H1 (cell line): Measurements from ENCODE around the gene RPL13A. TPM values are rescaled to one million over a fixed set of nuclear protein-coding genes. Genes with fewer than 3 reads are reported as not detected.

Experiments used
- CTCF ChIA-PET: fragments of 300-600 bp; sonication (Branson Sonifier 250); formaldehyde crosslinking; loops from one replicate; lab custom pipeline; 2021; ENCODE audit not compliant: partially characterized antibody; lab: Charles Lee
- POLR2A ChIA-PET: fragments of 300-600 bp; sonication (Branson Sonifier 250); formaldehyde crosslinking; loops from one replicate; lab custom pipeline; 2021; ENCODE audit warnings: inconsistent platforms; ENCODE audit not compliant: partially characterized antibody; lab: Charles Lee
- DNase-seq, 2 experiments: peaks; one replicate each; pipeline versions ENCODE4 v3.0.0 to v3.0.0-alpha.2; 2010 to 2022; ENCODE audit warnings: low spot score in 2 of 2, low read depth in 1 of 2, mixed read lengths in 1 of 2
- FAIRE-seq: peaks from 2 replicates; lab custom pipeline; 2011; peaks lifted over from hg19 to GRCh38; lab: Jason Lieb, UNC
- H2AFZ ChIP-seq: 2 replicates; pipeline ENCODE4 v1.8.1; 2012; ENCODE audit warnings: low read length, inconsistent platforms
- H2AK5ac ChIP-seq: 2 replicates; pipeline ENCODE4 v1.6.1; 2013; ENCODE audit warnings: low read depth, low read length
- H2BK120ac ChIP-seq: replicated peaks from 2 replicates; pipeline ENCODE3; 2013; ENCODE audit warnings: low read depth, low read length, inconsistent platforms
- H2BK12ac ChIP-seq: 2 replicates; pipeline ENCODE4 v1.6.1; 2013; ENCODE audit warnings: low read depth, low read length
- H2BK15ac ChIP-seq: 2 replicates; pipeline ENCODE4 v1.6.1; 2013; ENCODE audit warnings: low read length
- H2BK20ac ChIP-seq: 2 replicates; pipeline ENCODE4 v1.6.1; 2013; ENCODE audit warnings: low read length
- H2BK5ac ChIP-seq: 2 replicates; pipeline ENCODE4 v1.6.1; 2013; ENCODE audit warnings: low read depth, low read length
- H3K14ac ChIP-seq: 2 replicates; pipeline ENCODE4 v1.6.1; 2013; ENCODE audit warnings: inconsistent platforms; ENCODE audit not compliant: insufficient read length
- H3K18ac ChIP-seq: 2 replicates; pipeline ENCODE4 v1.6.1; 2013; ENCODE audit warnings: low read length; ENCODE audit errors: extremely low read depth
- H3K23ac ChIP-seq: 2 replicates; pipeline ENCODE4 v1.6.1; 2013; ENCODE audit warnings: inconsistent platforms; ENCODE audit not compliant: insufficient read length
- H3K23me2 ChIP-seq: 2 replicates; pipeline ENCODE4 v1.6.1; 2013; ENCODE audit warnings: low read depth, low read length
- H3K27ac ChIP-seq: 2 replicates; pipeline ENCODE4 v1.6.1; 2011; ENCODE audit warnings: low read depth, low read length, inconsistent platforms
- H3K27me3 ChIP-seq, 4 experiments: replicated peaks in 1 of 4; 1 replicate in 1 of 4; 2 replicates in 3 of 4; pipeline versions ENCODE4 v1.6.1 to v1.8.1; 2011 to 2013; ENCODE audit warnings: low read length in 3 of 4, mild to moderate bottlenecking in 3 of 4, inconsistent platforms in 2 of 4, mixed read lengths in 2 of 4, moderate library complexity in 1 of 4; ENCODE audit not compliant: control insufficient read depth in 3 of 4, insufficient read depth in 3 of 4; ENCODE audit errors: extremely low read depth in 1 of 4
- H3K36me3 ChIP-seq, 4 experiments: 2 replicates each; pipeline versions ENCODE4 v1.6.1 to v1.8.1; 2011 to 2013; ENCODE audit warnings: mild to moderate bottlenecking in 4 of 4, low read length in 3 of 4, moderate library complexity in 2 of 4, control low read depth in 1 of 4, inconsistent platforms in 1 of 4; ENCODE audit not compliant: insufficient read depth in 4 of 4, control insufficient read depth in 2 of 4
- H3K4ac ChIP-seq: replicated peaks from 2 replicates; pipeline ENCODE3; 2013; ENCODE audit warnings: low read length, low read depth, mixed read lengths, inconsistent platforms; ENCODE audit not compliant: insufficient read length
- H3K4me1 ChIP-seq, 4 experiments: replicated peaks in 1 of 4; 1 replicate in 1 of 4; 2 replicates in 3 of 4; pipeline versions ENCODE4 v1.6.1 to v1.8.1; 2011 to 2013; ENCODE audit warnings: low read length in 3 of 4, inconsistent platforms in 2 of 4, mixed read lengths in 1 of 4; ENCODE audit not compliant: insufficient read depth in 4 of 4, control insufficient read depth in 3 of 4
- H3K4me2 ChIP-seq, 2 experiments: 2 replicates each; pipeline versions ENCODE4 v1.6.1 to v1.8.1; 2011 to 2013; ENCODE audit warnings: low read depth in 2 of 2, low read length in 2 of 2, control low read depth in 1 of 2, inconsistent platforms in 1 of 2, mild to moderate bottlenecking in 1 of 2; ENCODE audit not compliant: insufficient read depth in 1 of 2
- H3K4me3 ChIP-seq, 4 experiments: fragments of 200-600, 300-600 bp in 1 of 4; sonication (generic), shearing (Covaris generic), sonication (Bioruptor Twin) in 1 of 4; 2 replicates each; pipeline versions ENCODE4 v1.5.1 to v1.8.1; 2011 to 2016; ENCODE audit warnings: low read length in 4 of 4, low read depth in 3 of 4, control low read depth in 2 of 4, inconsistent platforms in 2 of 4, mild to moderate bottlenecking in 2 of 4, mixed read lengths in 1 of 4, moderate library complexity in 1 of 4; ENCODE audit not compliant: insufficient read depth in 2 of 4; ENCODE audit errors: extremely low read depth in 1 of 4
- H3K56ac ChIP-seq: replicated peaks from 2 replicates; pipeline ENCODE3; 2013; ENCODE audit warnings: low read depth, mild to moderate bottlenecking, mixed read lengths, low read length, inconsistent platforms; ENCODE audit not compliant: insufficient read length
- H3K79me1 ChIP-seq: 2 replicates; pipeline ENCODE4 v1.6.1; 2013; ENCODE audit warnings: low read depth, low read length, control low read depth
- H3K79me2 ChIP-seq, 2 experiments: 2 replicates each; pipeline versions ENCODE4 v1.6.1 to v1.8.1; 2012 to 2013; ENCODE audit warnings: low read length in 2 of 2, mild to moderate bottlenecking in 2 of 2, inconsistent platforms in 1 of 2; ENCODE audit not compliant: insufficient read depth in 2 of 2, control insufficient read depth in 1 of 2
- H3K9ac ChIP-seq, 4 experiments: replicated peaks in 1 of 4; 1 replicate in 1 of 4; 2 replicates in 3 of 4; pipeline versions ENCODE4 v1.6.1 to v1.8.1; 2011 to 2013; ENCODE audit warnings: low read depth in 3 of 4, low read length in 3 of 4, control low read depth in 2 of 4, mild to moderate bottlenecking in 2 of 4, moderate library complexity in 2 of 4, inconsistent platforms in 1 of 4; ENCODE audit errors: extremely low read depth in 1 of 4
- H3K9me3 ChIP-seq, 2 experiments: 2 replicates each; pipeline versions ENCODE4 v1.6.1 to v1.8.1; 2012 to 2013; ENCODE audit warnings: mild to moderate bottlenecking in 2 of 2, moderate library complexity in 2 of 2, control low read depth in 1 of 2, inconsistent platforms in 1 of 2, low read depth in 1 of 2, low read length in 1 of 2, mixed read lengths in 1 of 2; ENCODE audit not compliant: insufficient read depth in 2 of 2
- H4K20me1 ChIP-seq, 2 experiments: replicated peaks in 1 of 2; 2 replicates each; pipeline versions ENCODE3 to v1.8.1; 2011 to 2013; ENCODE audit warnings: inconsistent platforms in 2 of 2, low read length in 2 of 2, mild to moderate bottlenecking in 1 of 2; ENCODE audit not compliant: insufficient read depth in 2 of 2, control insufficient read depth in 1 of 2
- H4K5ac ChIP-seq: 2 replicates; pipeline ENCODE4 v1.6.1; 2013; ENCODE audit warnings: low read length, low read depth, mixed read lengths, inconsistent platforms; ENCODE audit not compliant: insufficient read length
- H4K8ac ChIP-seq: 2 replicates; pipeline ENCODE4 v1.8.0; 2013; ENCODE audit warnings: mild to moderate bottlenecking, moderate library complexity, low read length, inconsistent platforms; ENCODE audit not compliant: insufficient read depth; ENCODE audit errors: extremely low read depth
- H4K91ac ChIP-seq: replicated peaks from 2 replicates; pipeline ENCODE3; 2013; ENCODE audit warnings: low read length, mixed read lengths, inconsistent platforms; ENCODE audit not compliant: insufficient read length
- SIN3A ChIP-seq, 2 experiments: IDR thresholded peaks in 1 of 2; conservative IDR thresholded peaks in 1 of 2; 2 replicates each; pipeline ENCODE4 v1.6.1; 2011 to 2012; ENCODE audit warnings: low read length in 2 of 2, improper control_type of control experiment in 1 of 2, low read depth in 1 of 2, mild to moderate bottlenecking in 1 of 2
- TEAD4 ChIP-seq: IDR thresholded peaks from 2 replicates; pipeline ENCODE4 v1.6.1; 2012; ENCODE audit warnings: low read depth, low read length, inconsistent platforms, mixed read lengths
- WGBS, 2 experiments: shearing (Covaris generic) in 1 of 2; methylation state at CpG; one replicate each; pipeline versions ENCODE4 v1.1.6 to v1.1.7; 2013 to 2015; ENCODE audit warnings: low lambda C conversion rate in 2 of 2, mixed read lengths in 2 of 2, inconsistent platforms in 1 of 2, low coverage in 1 of 2, missing lambda C conversion rate in 1 of 2; ENCODE audit not compliant: insufficient replicate concordance in 2 of 2, insufficient coverage in 1 of 2, insufficient read length in 1 of 2; ENCODE audit errors: extremely low coverage in 1 of 2, missing lambda C conversion rate in 1 of 2; 5-methylcytosine and 5-hydroxymethylcytosine counted together
- polyA plus RNA-seq, 7 experiments: library from polyadenylated mRNA; depleted of rRNA in 3 of 7; stranded (reverse) in 5 of 7; unstranded in 2 of 7; fragments of >200 nt in 5 of 7; fragments of 200-250 nt in 2 of 7; gene quantifications; 1 replicate in 5 of 7; 2 replicates in 1 of 7; 4 replicates in 1 of 7; pipeline versions ENCODE4 v1.2.1 to v1.2.3, GENCODE V29; 2011 to 2013; ENCODE audit warnings: missing spikeins in 2 of 7, mixed read lengths in 2 of 7
- total RNA-seq: library from RNA; stranded (reverse); fragmentation: NEBNext Ultra II Directional; extraction: Animal tissue kit (Norgen Biotek cat#: 25700); gene quantifications from 2 replicates; pipeline ENCODE4 v1.2.1, GENCODE V29; 2021

The RPL13A gene
- total and polyA plus RNA-seq, 2 of the 8 experiments (the other 6 are each of a cell fraction or from before 2014, with no cell fraction given), result 3,305 to 8,868 TPM

- CTCF ChIA-PET, result interaction anchor here (0.6 to 2.7 kb wide), 6 partner anchors 10 to 1060 kb away, joined by 3 to 15 read pairs (median 3); no protein-coding TSS in a partner anchor
- POLR2A ChIA-PET, result interaction anchor here (0.7 to 6.8 kb wide), 10 partner anchors 8 to 44 kb away, joined by 3 to 50 read pairs (median 4); partner anchors contain the start of genes ALDH16A1, GFY, PIH1D1 and RPL13A
Measured at GRCh38 chr19:49468746-49469447, 18.5 kb upstream of the RPL13A start.

More at GRCh38 chr19:49468746-49469447, 18.5 kb upstream of the RPL13A start:
- Histone ChIP-seq H3K36me3 (peaks cover 2 to 7% (median 3%) of the 10 kb centered on the region in 4 experiments; a peak in 4 of 8 replicates), H3K4me1 (peaks cover 0 to 8% (median 3%) of the 10 kb centered on the region in 4 experiments; a peak in 6 of 7 replicates), H2AK5ac (0 out of 2 replicates have a peak overlapping the region, but pooled peaks have one; percentile 78), H2BK12ac (no peak overlapping the region), H3K23me2 (no peaks in the 10 kb centered on the region), H3K4ac (no peak overlapping the region), H2BK5ac (no peak overlapping the region; the same call in 1 of the 2 replicates), H3K56ac (no peak overlapping the region), H2AFZ (no peak overlapping the region), H3K79me1 (no peaks in the 10 kb centered on the region), H4K5ac (peak overlapping the region; percentile 27), H4K8ac (no peak overlapping the region), H2BK15ac (no peak overlapping the region), H4K20me1 (no peaks in the 10 kb centered on the region), H3K27me3 (no peaks in the 10 kb centered on the region), H3K9ac (peak overlapping the region in 2 of 4 experiments; percentile 17 to 42; a peak in 2 of 7 replicates), H2BK120ac (no peak overlapping the region), H3K27ac (peak overlapping the region; percentile 36; the same call in 1 of the 2 replicates), H3K18ac (no peak overlapping the region), H3K9me3 (no peaks in the 10 kb centered on the region; a peak in 1 of 4 replicates), H3K4me2 (no peak overlapping the region; a peak in 1 of 4 replicates), H2BK20ac (no peak overlapping the region), H4K91ac (no peak overlapping the region), H3K23ac (no peak overlapping the region), H3K14ac (no peak overlapping the region), H3K79me2 (no peaks in the 10 kb centered on the region), H3K4me3 (no peak overlapping the region)
- 79% methylated on average over 15 of the region's 15 CpGs; no CpG with 5 or more reads in 1 of the 2 experiments for WGBS, 2 experiments
- FAIRE-seq (peak; percentile 77), DNase-seq (peak in 1 of 2 experiments; percentile 79)
- TF ChIP-seq TEAD4, result no peak
- TF ChIP-seq SIN3A (conservative IDR thresholded peaks at IDR 0.05 in 1 of 2, IDR thresholded peaks at IDR 0.05 in 1 of 2; ENCODE audit: low read depth in 1 of 2, low read length in 2 of 2), result peak in 1 of 2 experiments; percentile 45; a peak in 2 of 4 replicates
